Measurements from ENCODE around the gene ZMYM2. TPM values are rescaled to one million over a fixed set of nuclear protein-coding genes. Genes with fewer than 3 reads are reported as not detected.
"Not testable (repeated sequence)": the region's sequence is repeated elsewhere in the genome, so short reads cannot be mapped to it uniquely, and the experiment has no call there.

Gene ZMYM2
- total RNA-seq = 125 TPM

- DNase-seq (ENCODE audit: low spot score) = peak; percentile 100
- peak; percentile 98 for ATAC-seq
- intact Hi-C loops (cut with DNase I) = loop anchor here (5.0 to 10.0 kb wide), 2 partner anchors 94 to 321 kb away; partner anchors contain the start of gene ZMYM5
Measured at GRCh38 chr13:19958155-19959111, at the start of gene ZMYM2. Gene ZMYM2, plus strand, starts transcription at chr13:19958727. Its CDS starts 34,346 bp downstream, at chr13:19993073.

GRCh38 chr13:19910336-19911072 is 48.0 kb upstream of the ZMYM2 start:
- no peak for ATAC-seq
- no peak for DNase-seq (ENCODE audit: low spot score)
- intact Hi-C loops (cut with DNase I) = no loop called here

- ATAC-seq (no peak), DNase-seq (ENCODE audit: low spot score) (no peak)
- intact Hi-C loops (cut with DNase I) = no loop called here
Measured at GRCh38 chr13:19927117-19927748, 31.3 kb upstream of the ZMYM2 start.

DNA sequence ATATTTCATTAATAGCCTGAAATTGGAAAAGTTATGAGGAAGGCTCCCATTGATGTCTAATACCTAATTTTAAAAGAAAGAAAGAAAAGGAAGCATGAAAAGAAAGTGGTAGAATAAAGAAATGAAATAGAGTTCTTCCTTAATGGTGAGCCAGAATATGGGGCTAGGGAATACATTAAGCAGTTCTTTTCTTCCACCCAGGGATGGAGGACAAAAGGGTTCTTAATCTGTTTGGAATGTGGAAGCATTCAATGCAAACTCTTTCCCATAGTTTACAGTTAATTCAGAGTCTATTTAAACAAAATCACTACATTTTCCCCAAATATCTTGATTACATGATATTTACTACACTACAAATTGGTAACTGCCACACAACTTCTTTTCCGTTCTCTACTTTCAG is 18.4 kb upstream of the ZMYM2 start:
- ATAC-seq (no peak), DNase-seq (ENCODE audit: low spot score) (no peak)
- intact Hi-C loops (cut with DNase I) = no loop called here

- DNase-seq (ENCODE audit: low spot score) (no peak), ATAC-seq (no peak)
- intact Hi-C loops (cut with DNase I) = loop anchor here (10.0 kb wide), 1 partner anchor 86 kb away; the partner anchor contains the start of gene ZMYM5
Measured at GRCh38 chr13:19950374-19950773, 8.2 kb upstream of the ZMYM2 start.

DNA sequence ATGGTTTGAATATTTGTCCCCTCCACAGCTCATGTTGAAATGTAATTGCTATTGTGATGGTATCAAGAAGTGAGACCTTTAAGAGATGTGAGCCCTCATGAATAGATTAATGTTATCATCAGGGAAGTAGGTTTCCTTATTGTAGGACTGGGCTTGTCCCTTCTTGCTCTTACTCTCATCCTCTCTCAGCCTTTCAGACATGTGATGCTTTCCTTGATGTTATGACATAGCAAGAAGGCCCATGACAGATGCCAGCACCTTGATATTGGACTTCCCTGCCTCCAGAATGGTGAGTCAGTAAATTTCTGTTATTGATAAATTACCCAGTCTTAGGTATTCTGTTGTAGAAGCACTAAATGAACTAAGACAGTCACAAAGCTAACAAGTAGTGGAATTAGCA is 5.7 kb upstream of the ZMYM2 start:
- intact Hi-C loops (cut with DNase I) = loop anchor here (10.0 kb wide), 1 partner anchor 88 kb away; the partner anchor contains the start of gene ZMYM5
- no peak for ATAC-seq
- DNase-seq (ENCODE audit: low spot score) = no peak

DNA sequence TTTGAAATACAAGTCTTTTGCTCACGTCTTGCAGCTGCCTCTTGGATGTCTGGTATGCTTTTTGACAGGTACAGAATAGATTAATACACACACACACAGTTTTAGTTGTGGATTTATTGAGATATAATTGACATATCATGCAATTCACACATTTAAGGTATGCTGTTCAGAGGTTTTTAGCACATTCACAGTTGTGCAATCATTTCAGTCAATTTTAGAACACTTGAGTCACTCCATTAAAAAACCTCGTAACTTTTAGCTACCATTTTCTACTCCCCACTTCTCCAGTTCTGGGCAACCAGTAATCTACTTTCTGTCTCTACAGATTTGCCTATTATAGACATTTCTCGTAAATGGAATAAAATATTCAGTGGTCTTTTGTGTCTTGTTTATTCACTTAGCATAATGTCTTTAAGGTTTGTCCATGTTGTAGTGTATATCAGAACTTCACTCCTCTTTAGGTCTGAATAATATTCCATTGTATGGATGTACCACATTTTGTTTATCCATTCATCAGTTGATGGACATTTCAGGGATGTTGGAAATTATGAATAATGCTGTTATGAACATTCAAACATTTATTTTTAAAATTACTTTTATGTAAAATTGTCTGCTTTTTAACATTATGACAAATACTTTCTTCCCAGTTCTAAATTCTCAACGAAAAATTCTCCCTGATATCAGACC is 2.5 kb upstream of the ZMYM2 start:
- intact Hi-C loops (cut with DNase I) = loop anchor here (5.0 to 10.0 kb wide), 2 partner anchors 91 to 319 kb away; partner anchors contain the start of gene ZMYM5

DNA sequence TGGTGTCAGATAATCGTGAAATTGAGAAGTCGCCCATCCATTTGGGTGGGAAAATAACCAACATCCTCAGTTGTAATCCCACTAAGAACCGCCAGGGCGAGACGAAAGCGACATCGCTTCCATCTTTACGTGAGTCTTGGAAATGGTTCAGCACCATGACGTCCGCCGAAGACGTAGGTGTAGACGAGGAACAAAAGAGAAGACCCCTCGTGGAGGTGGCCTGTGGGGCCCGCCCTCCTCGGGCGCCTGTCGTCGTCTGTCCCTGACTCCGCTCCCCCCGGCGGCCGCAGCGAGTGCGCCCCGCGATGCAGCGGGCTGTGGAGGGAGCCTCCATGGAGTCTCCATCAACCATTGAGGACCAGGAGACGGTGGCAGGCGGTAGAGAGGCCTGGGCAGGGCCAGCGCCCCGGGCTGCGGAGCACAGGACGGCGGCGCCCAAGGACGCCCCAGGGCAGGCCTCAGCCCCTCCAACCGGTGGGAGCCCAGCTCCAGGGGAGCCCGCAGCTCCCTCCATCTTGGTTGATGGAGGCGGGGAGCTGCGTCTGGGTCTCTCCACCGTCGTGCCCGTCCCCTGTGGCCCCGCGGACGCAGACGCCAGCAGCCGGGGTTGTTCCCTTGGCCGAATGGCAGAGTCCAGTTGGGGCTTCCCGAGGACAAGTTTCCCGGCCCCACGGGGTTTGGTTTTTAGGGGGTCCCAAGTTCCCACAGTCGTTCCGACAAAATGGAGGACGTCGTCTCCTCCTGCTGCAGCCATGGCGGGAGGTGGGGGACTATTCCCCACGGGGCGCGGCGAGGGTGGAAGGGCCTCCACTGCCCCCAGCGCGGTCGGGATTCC is 990 bp upstream of the ZMYM2 start:
- peak; percentile 89 for DNase-seq (ENCODE audit: low spot score)
- intact Hi-C loops (cut with DNase I) = loop anchor here (5.0 to 10.0 kb wide), 2 partner anchors 93 to 320 kb away; partner anchors contain the start of gene ZMYM5
- ATAC-seq = peak; percentile 36

More for the DNA sequence above, 2.5 kb upstream of the ZMYM2 start:
- ATAC-seq (no peak), DNase-seq (ENCODE audit: low spot score) (no peak)

GRCh38 chr13:19959141-19959830 is 759 bp downstream of the ZMYM2 start:
- ATAC-seq (peak; percentile 22), DNase-seq (ENCODE audit: low spot score) (peak; percentile 80)
- intact Hi-C loops (cut with DNase I) = loop anchor here (5.0 to 10.0 kb wide), 2 partner anchors 94 to 322 kb away; partner anchors contain the start of gene ZMYM5

DNA sequence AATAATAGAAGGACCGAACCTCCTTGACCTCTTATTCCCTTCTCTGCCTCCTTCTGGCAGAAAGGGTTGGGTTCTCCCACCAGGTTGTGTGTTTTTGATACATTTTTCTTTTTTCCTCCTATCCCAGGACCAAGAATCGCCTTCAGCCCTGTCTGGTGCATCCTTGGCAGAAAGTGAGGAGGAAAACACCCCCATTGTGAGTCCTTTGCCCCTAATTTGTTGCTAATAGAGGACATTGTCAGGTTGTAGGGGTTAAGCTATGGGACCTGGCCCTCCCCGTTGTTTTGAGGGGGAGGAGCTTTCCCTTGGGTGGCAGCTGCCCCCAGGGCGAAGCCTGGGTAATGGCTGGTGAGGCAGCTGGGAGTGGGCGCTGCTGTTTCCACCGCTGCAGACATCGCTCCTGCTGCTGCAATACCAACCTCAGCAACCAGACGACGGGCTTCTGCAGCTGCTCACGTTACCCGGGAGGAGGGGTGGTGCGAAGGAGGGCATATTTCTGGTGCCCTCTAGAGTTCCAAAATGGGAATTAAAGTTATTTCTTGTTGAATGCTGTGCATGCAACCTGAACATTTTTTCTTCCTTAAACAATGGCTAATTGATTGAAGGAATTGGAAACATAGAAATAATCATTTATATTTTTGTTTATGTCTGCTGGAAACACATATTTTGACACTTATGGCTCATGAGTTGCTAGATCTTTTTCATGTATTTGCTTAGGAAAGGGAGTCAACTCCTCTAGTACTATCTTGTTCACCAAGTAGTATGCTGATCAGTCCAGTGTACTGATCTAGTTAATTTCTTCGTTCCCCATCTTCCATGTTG is 1.5 kb downstream of the ZMYM2 start:
- intact Hi-C loops (cut with DNase I) = loop anchor here (5.0 to 10.0 kb wide), 2 partner anchors 95 to 323 kb away; partner anchors contain the start of gene ZMYM5
- DNase-seq (ENCODE audit: low spot score) = peak; percentile 86

GRCh38 chr13:19960653-19960976 is 2.1 kb downstream of the ZMYM2 start:
- DNase-seq (ENCODE audit: low spot score) (no peak), ATAC-seq (no peak)
- intact Hi-C loops (cut with DNase I) = no loop called here

More for the DNA sequence above, 1.5 kb downstream of the ZMYM2 start:
- ATAC-seq = peak; percentile 72

DNA sequence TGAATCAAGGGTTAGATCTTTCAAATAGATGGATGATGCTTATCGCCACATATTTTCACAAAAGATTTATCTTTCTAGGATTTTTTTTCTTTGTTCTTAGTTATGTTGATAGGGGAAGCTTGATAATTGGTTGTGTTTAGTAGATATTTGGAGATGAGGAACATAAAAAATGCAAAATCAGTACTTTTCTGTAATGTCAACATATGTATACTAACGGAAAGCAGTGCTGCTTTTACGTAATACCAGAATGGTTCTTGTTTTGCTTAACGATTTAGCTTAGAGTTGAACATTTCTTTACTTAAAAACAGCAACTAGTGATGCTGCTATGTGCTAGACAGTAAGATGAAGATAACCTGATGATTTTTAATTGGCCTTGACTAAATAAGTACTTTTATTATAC is 3.0 kb downstream of the ZMYM2 start:
- intact Hi-C loops (cut with DNase I) = no loop called here
- ATAC-seq (no peak), DNase-seq (ENCODE audit: low spot score) (no peak)

GRCh38 chr13:19961924-19962323 is 3.4 kb downstream of the ZMYM2 start:
- no peak for DNase-seq (ENCODE audit: low spot score)
- intact Hi-C loops (cut with DNase I) = no loop called here
- no peak for ATAC-seq

DNA sequence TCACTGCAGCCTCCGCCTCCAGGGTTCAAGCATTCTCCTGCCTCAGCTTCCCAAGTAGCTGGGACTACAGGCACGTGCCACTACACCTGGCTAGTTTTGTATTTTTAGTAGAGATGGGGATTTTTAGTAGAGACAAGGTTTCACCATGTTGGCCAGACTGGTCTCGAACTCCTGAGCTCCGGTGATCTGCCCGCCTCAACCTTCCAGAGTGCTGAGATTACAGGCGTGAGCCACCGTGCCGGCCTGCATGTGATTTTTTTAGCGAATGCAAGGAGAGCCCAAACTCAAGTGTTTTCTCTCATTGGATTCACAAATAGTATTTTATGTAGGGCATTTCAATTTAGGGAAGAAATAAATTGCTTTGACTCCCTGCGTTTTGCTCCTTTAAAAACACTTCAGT is 4.4 kb downstream of the ZMYM2 start:
- no peak for DNase-seq (ENCODE audit: low spot score)
- no peak for ATAC-seq
- intact Hi-C loops (cut with DNase I) = no loop called here

GRCh38 chr13:19967621-19968020 is 9.1 kb downstream of the ZMYM2 start:
- no peak for ATAC-seq
- intact Hi-C loops (cut with DNase I) = no loop called here
- DNase-seq (ENCODE audit: low spot score) = no peak

- intact Hi-C loops (cut with DNase I); DNase-seq (ENCODE audit: low spot score): not testable (repeated sequence)
Measured at GRCh38 chr13:19974498-19975009, 16.0 kb downstream of the ZMYM2 start.

More at GRCh38 chr13:19974498-19975009, 16.0 kb downstream of the ZMYM2 start:
- ATAC-seq = not testable (repeated sequence)
